Diencephalon (tissue), 1 donor: Measurements from ENCODE around the gene GJE1. TPM values are rescaled to one million over a fixed set of nuclear protein-coding genes. Genes with fewer than 3 reads are reported as not detected.

ENCODE experiments used
- total RNA-seq: library from RNA; depleted of rRNA; stranded (reverse); fragments of >200 nt; gene quantifications from one replicate; pipeline ENCODE4 v1.2.3, GENCODE V29; 2014

GJE1 gene, protein sequence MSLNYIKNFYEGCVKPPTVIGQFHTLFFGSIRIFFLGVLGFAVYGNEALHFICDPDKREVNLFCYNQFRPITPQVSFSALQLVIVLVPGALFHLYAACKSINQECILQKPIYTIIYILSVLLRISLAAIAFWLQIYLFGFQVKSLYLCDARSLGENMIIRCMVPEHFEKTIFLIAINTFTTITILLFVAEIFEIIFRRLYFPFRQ
- total RNA-seq: not detected

DNA sequence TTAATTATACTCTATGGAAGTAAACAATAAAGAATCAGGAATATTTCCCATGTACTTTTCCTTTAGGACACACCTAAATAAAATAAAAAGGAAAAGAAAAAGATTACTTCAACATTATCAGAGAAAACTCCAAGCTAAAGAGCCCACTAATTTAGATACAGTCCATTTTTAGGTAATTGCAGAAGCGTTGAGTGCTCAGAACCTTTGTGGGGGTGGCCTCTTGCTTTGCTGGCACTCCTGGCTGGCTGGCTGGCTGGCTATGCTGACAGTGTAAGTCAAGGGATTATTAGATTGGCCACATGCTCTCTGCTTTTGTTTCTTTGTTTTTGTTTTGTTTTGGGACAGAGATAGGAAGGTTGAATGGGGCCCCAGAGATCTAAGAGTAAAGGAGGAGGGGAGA is at the start of gene GJE1:
Gene GJE1, plus strand, starts transcription at position 301 of the 400 bp plus-strand sequence. CDS start 234 bp downstream, outside the sequence.

DNA sequence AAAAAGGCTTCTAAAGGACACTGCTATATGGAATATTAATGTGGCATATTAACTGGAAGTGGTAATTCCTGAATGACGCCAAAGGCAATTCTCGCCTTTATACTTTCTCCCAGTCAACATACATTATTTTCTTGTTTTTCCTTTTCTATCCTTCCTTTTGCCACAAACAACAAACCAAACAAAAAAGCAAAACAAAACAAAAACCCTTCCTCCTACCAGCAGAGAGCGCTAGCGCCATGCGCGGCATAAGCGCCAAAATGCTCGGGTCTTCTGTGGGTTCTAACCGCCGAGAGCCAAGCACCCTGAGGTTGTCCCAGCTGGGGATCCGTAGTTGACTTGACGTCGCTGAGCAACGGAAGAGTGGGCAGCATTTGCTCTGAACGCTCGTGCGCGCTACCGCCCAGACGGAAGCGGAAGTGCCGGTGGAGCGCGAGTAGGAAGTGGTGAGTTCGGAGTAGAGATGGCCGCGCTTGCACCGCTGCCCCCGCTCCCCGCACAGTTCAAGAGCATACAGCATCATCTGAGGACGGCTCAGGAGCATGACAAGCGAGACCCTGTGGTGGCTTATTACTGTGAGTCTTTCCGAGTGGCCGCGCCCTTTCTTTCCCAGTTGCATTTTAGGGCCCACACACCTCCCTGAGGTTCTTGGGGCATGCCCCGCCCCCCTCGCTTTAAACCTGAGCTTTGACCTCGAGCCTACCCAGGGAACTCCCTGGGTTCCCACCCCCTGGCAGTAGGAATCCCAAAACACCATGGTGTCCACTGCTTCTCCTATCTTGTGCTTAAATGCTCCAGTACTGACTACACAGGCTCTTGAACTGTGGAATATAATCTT is 14.3 kb downstream of the GJE1 start, which contains the start of the genes NMBR and VTA1:
Gene NMBR, minus strand, starts transcription at position 295 of the 835 bp plus-strand sequence. CDS start 58,464 bp downstream, outside the sequence.
Gene VTA1, plus strand, starts transcription at position 436 of the 835 bp plus-strand sequence. Its CDS starts 25 bp downstream, at position 461.

Other genes starting within 250 kb of the GJE1 start
- 9.7 TPM for gene NMBR, start 14.2 kb downstream of the GJE1 start, total RNA-seq
- 86.5 TPM for gene VTA1, start 14.3 kb downstream of the GJE1 start, total RNA-seq
- 9.9 TPM for gene ADGRG6, start 169.1 kb downstream of the GJE1 start, total RNA-seq